ENCODE measurements around the gene XRN1. TPM values are rescaled to one million over a fixed set of nuclear protein-coding genes. Genes with fewer than 3 reads are reported as not detected.
"Not testable (repeated sequence)": the region's sequence is repeated elsewhere in the genome, so short reads cannot be mapped to it uniquely, and the experiment has no call there.

XRN1 gene
- total RNA-seq, 4 donors from 2014 or later, result 32.0 to 43.8 (median 35.6) TPM

GRCh38 chr3:142355692-142356091 lies 92.1 kb downstream of the XRN1 start:
- no peak overlapping the region for H3K4me3 ChIP-seq (ENCODE audit: low read depth, poor library complexity, severe bottlenecking)
- intact Hi-C loops (cut with DNase I; ENCODE audit: low total_unique reads), result no loop called here
- no peak for TF ChIP-seq POLR2A (IDR thresholded peaks at IDR 0.05)
- TF ChIP-seq CTCF (IDR thresholded peaks at IDR 0.05), result no peak
- no peak for DNase-seq (ENCODE audit: low spot score in 2 of 2)
- WGBS, 2 donors, result 98 to 99% methylated on average over 3 of the region's 3 CpGs

- intact Hi-C loops (cut with DNase I; ENCODE audit: low total_unique reads), result no loop called here
- 97 to 99% methylated on average over 5 of the region's 5 CpGs for WGBS, 2 donors
- H3K4me3 ChIP-seq (ENCODE audit: low read depth, poor library complexity, severe bottlenecking), result no peak overlapping the region
- TF ChIP-seq CTCF (IDR thresholded peaks at IDR 0.05), result no peak
- TF ChIP-seq POLR2A (IDR thresholded peaks at IDR 0.05), result no peak
- DNase-seq (ENCODE audit: low spot score in 2 of 2), result no peak
Observed at GRCh38 chr3:142354076-142354475, 93.8 kb downstream of the XRN1 start.

- H3K4me3 ChIP-seq (ENCODE audit: low read depth, poor library complexity, severe bottlenecking), result no peak overlapping the region
- no peak for DNase-seq (ENCODE audit: low spot score in 2 of 2)
- TF ChIP-seq POLR2A (IDR thresholded peaks at IDR 0.05), result no peak
- TF ChIP-seq CTCF (IDR thresholded peaks at IDR 0.05), result no peak
- intact Hi-C loops (cut with DNase I; ENCODE audit: low total_unique reads), result no loop called here
- WGBS, 2 donors, result 93 to 94% methylated on average over 3 of the region's 3 CpGs
Observed at GRCh38 chr3:142353571-142353970, 94.3 kb downstream of the XRN1 start.

- intact Hi-C loops (cut with DNase I; ENCODE audit: low total_unique reads); H3K4me3 ChIP-seq (ENCODE audit: low read depth, poor library complexity, severe bottlenecking); DNase-seq (ENCODE audit: low spot score in 2 of 2): not testable (repeated sequence)
- 94 to 97% methylated on average over 3 of the region's 3 CpGs for WGBS, 2 donors
Observed at GRCh38 chr3:142352698-142353097, 95.1 kb downstream of the XRN1 start.

GRCh38 chr3:142348460-142348859 lies 99.4 kb downstream of the XRN1 start:
- H3K4me3 ChIP-seq (ENCODE audit: low read depth, poor library complexity, severe bottlenecking), result no peak overlapping the region
- intact Hi-C loops (cut with DNase I; ENCODE audit: low total_unique reads), result no loop called here
- WGBS, 2 donors, result 87 to 88% methylated on average over 1 of the region's 1 CpG
- DNase-seq (ENCODE audit: low spot score in 2 of 2), result no peak
- TF ChIP-seq CTCF (IDR thresholded peaks at IDR 0.05) (no peak), POLR2A (IDR thresholded peaks at IDR 0.05) (no peak)

GRCh38 chr3:142337994-142338393 lies 109.8 kb downstream of the XRN1 start:
- H3K4me3 ChIP-seq (ENCODE audit: low read depth, poor library complexity, severe bottlenecking), result no peak overlapping the region
- TF ChIP-seq POLR2A (IDR thresholded peaks at IDR 0.05), result no peak
- no peak for TF ChIP-seq CTCF (IDR thresholded peaks at IDR 0.05)
- 79 to 88% methylated on average over 3 of the region's 3 CpGs for WGBS, 2 donors
- DNase-seq (ENCODE audit: low spot score in 2 of 2), result no peak
- intact Hi-C loops (cut with DNase I; ENCODE audit: low total_unique reads), result no loop called here
